GM18505 (cell line): Measurements from ENCODE around the gene ZNRF1.

Experiments used
- ATAC-seq: cut with Tn5 transposase; IDR thresholded peaks from one replicate; pipeline ENCODE4 v1.9.1; 2021; ENCODE audit not compliant: unreplicated experiment
- POLR2A ChIP-seq: IDR thresholded peaks from 4 replicates; pipeline ENCODE4 v1.6.1; 2011; ENCODE audit warnings: borderline replicate concordance; ENCODE audit not compliant: insufficient read depth, insufficient read length; ENCODE audit errors: extremely low read depth

Gene ZNRF1

GRCh38 chr16:75101635-75102034 lies 102.8 kb downstream of the ZNRF1 start:
- no peak for TF ChIP-seq POLR2A
- no peak for ATAC-seq

DNA sequence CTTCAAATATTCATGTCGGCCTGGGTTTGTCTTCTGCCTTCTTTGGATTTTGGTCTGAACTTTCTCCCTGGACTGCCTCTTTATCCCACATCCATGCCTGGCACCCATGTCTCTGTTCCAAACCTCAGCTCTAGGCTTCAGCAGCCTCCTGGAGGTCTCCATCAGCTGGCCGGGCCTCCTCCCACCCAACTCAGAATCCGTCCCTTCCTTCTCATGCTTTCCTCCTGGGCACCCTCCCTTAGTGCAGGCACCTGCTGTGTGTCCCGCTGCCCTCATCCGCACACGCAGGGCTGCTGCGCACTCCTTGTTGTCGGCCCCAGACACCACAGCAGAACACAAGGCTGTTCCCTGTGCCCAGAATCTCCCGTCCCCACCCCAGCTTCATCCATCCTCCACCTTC lies 103.8 kb downstream of the ZNRF1 start:
- no peak for TF ChIP-seq POLR2A
- no peak for ATAC-seq

- TF ChIP-seq POLR2A = no peak
- ATAC-seq = no peak
Measured at GRCh38 chr16:75103994-75104393, 105.2 kb downstream of the ZNRF1 start.

- no peak for ATAC-seq
Measured at GRCh38 chr16:75104836-75105235, 106.0 kb downstream of the ZNRF1 start.

GRCh38 chr16:75105306-75106061 lies 106.7 kb downstream of the ZNRF1 start:
- no peak for ATAC-seq
- TF ChIP-seq POLR2A = no peak

More at GRCh38 chr16:75104836-75105235, 106.0 kb downstream of the ZNRF1 start:
- no peak for TF ChIP-seq POLR2A

DNA sequence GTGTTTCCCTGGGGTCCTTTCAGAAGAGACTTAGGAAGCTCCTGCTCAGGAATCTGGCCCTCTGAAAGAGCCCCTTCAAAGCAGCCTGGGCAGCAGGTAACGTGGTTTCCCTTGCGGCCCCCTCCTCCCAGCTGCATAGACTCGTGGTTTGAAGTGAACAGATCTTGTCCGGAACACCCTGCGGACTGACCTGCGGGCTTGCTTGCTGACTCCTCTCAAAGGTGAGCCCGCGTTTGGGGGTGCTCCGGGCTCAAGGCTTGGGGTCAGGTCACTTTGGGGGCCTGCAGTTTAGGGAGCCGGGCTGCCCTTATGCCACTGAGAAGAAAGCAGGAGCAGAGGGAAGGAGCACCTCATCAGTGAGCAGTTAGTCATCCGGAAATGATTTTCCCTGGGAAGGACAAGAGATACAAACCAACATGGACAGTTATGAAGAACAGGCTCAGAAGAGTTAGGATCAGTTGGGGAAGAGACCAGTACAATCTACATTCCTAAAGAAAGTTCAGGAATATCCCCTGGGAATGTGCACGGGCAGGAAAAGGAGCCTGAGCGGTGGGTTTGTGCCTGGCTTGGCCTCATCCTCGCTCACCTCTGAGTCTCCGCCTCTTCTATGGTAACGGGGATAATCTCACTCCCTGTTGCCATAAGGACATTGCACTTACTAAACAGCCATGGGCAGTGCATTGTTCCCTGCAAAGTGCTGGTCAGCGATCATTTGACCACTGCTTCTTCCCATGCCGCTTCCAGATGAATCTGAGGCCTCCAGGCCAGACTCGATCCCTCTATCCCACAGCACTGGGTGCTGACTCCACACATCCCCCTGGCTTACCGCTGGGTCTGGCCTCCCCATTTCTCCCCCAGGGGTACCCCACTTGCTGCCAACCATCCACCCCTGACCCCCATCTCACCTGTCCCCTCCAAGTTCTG lies 107.8 kb downstream of the ZNRF1 start:
- TF ChIP-seq POLR2A = no peak

GRCh38 chr16:75107505-75107904 lies 108.7 kb downstream of the ZNRF1 start:
- TF ChIP-seq POLR2A = no peak
- no peak for ATAC-seq

More for the DNA sequence above, 107.8 kb downstream of the ZNRF1 start:
- no peak for ATAC-seq

DNA sequence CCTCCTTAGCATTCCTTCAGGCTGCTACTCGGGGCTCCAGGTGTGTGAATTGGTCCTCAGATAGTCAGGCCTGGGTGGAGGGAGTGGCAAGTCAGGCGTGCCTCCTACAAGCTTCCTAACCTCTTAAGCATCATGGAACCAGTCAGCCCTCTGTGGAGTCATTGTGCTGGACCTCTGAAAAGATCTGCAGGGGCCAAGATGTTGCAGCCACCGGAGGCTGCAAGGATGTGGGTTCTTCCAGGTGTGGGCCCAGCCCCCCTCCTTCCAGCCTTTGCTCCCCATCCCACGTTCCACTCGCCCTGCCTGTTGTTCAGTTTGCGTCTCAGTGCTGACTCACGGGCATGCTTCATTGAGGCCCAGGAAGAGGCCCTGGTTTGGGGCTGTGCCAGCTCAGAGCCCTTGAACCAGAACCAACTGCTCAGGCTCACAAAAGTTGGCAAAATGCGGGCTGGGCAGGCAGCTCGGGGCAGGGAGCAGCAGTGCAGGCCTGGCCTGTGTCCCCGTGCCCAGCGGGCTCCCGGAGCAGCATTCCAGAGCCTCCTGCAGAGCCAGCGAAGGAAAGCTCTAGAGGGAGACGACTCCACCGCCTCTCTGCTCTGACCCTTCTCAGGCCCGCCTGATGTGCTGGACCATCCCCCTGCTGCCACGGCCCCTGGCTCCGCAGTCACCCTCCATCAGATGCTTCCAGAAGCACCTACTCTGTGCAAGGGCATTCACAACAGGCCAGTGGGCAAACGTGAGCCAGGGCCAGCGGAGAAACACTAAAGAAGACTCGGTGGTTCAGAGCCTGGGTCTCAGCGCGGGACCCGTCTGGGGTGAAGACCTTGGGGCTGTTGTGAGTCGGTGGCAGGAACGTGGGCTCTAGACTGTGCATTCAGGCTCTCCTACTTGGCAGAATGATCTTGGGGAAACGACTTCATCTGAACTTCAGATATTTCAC lies 110.2 kb downstream of the ZNRF1 start:
- TF ChIP-seq POLR2A = no peak
- ATAC-seq = no peak

DNA sequence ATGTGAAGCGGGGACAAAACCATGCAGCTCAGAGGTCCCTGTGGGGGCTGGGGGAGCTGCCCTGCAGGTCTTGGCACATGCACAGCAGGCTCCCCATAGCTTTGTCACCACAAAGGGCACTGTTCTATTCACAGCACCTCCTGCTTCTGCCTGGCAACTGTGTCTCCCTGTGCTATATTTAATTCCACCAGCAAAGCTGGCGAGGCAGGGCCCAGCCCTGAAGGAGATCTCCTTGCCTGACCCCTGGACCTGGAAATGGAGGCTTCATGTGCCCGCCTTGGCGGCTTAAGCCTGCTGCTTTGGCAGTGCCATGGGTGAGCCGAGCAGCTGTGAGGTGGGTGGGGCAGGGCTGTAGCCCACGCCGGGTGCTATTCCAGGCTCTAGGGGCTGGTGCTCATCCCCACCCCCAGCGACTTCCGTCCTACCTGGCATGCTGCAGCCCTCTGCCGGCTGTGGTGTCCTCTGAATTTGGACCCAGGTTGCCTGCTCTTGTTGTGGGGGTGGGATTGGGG lies 111.0 kb downstream of the ZNRF1 start:
- no peak for ATAC-seq
- no peak for TF ChIP-seq POLR2A

DNA sequence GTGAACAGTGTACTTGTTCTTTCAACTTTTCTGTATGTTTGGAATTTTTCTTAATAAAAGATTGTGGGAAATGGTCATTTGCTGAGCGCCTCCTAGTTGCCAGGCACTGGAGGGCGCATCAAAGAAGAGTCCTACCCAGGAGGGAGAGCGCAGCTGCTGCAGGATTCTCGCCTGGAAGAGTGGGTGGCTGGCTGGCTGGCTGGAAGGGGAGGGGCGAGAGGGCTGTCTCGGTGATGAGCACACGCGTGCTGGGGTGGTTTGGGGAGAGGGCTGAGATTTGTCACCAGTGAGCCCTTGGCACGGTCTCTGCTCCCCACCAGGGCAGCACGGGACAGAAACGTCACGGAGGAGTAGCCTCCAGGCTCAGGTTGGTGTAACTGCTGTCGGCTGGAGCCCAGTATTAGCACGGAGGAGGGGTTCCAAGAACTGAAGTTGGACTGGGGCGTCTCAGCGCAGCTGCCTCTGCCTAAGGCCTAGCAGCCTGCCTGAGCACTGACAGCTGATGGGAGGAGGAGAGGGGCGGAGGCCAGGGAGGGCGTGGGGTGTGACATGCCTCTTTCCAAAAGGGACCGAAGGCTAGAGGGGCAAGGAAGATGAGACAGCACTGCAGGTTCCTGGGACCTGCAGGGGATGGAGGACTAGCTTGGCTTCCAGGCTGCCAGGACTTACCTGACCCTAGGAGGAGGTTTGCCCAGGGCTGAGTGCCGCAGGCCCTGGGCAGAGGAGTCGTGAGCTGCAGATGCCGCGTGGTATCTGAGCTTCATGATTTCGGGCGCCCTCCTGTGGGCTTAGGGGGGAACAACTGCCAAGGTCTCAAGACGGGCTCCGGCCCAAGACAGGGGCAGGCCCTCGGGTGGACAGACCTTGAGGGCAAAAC lies 112.1 kb downstream of the ZNRF1 start:
- no peak for TF ChIP-seq POLR2A

DNA sequence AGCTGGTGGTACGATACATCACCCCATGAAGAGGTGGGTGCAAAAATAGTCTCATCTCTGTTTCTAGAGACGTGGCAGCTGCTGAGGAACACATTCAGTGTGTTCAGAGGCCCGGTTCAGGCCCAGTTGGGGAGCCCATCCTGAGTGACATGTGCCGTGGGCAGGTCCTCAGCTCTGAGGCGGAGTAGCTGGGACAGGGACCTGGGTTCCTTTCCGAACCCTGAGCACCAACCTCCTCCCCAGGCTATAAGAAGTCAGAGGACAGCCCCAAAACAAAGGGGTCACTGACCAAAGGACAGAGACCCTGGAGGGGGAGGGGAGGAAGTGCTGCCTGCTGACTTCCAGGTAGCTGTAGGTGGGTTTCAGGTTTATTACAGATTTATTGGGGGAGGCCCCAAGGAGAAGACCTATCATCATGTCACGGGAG lies 112.7 kb downstream of the ZNRF1 start:
- ATAC-seq = no peak

More for the DNA sequence above, 112.1 kb downstream of the ZNRF1 start:
- ATAC-seq = peak; percentile 58

DNA sequence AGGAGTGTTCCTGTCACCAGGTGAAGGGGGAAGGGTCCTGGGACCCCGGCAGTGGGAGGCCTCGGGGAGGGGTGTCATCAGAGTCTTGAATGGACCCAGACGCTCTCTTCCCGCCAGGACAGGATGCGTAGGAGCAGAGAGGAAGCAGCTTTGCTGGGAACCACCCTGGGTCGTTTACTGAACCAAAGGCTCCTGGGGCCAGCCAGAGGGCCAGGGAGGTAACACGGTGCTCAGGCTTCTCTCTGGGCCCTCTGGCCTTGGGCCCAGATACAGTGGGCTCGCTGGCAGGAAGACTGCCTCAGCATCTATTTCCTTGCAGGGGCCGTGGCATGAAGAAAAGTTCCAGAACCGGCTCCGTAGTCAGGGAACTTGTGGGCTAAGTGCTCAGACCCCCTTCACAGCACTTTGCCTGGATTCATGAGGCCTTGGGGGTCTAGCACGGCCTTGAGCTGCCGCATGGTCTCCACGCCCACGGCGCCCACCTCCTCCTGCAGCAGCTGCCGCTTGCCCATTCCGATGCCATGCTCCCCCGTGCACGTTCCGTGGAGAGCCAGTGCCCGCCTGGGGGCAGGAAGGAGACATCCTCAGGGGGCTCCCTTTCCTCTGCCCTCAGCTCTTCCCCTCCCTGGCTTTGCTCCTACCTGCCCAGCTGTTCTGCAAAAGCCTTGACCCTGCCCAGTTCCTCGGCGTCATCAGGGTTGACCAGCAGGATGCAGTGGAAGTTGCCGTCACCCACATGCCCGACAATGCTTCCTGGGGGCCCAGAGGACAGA lies 113.3 kb downstream of the ZNRF1 start:
- ATAC-seq = no peak
- no peak for TF ChIP-seq POLR2A

More for the DNA sequence above, 112.7 kb downstream of the ZNRF1 start:
- TF ChIP-seq POLR2A = no peak
